Naive B cell (primary cell): ENCODE data around the gene SLAMF8. TPM values are rescaled to one million over a fixed set of nuclear protein-coding genes. Genes with fewer than 3 reads are reported as not detected.

Source experiments
- ATAC-seq, 2 donors: fragments of 150-1000 bp; cut with Tn5 transposase; 2 replicates each; pipeline ENCODE4 v1.10.0; 2021; ENCODE audit warnings: low read depth in 2 of 2, mild to moderate bottlenecking in 2 of 2, moderate library complexity in 2 of 2
- DNase-seq: peaks from one replicate; pipeline ENCODE4 v3.0.0; 2022
- H3K27ac Mint-ChIP-seq, 6 donors: one replicate each; pipeline ENCODE4 v1.8.0; 2020 to 2022; ENCODE audit warnings: mild to moderate bottlenecking in 6 of 6, mixed read lengths in 6 of 6, moderate library complexity in 5 of 6, inconsistent platforms in 2 of 6
- H3K27me3 Mint-ChIP-seq, 3 donors: one replicate each; pipeline ENCODE4 v1.8.0; 2021 to 2022; ENCODE audit warnings: mixed read lengths in 3 of 3, mild to moderate bottlenecking in 1 of 3
- H3K36me3 Mint-ChIP-seq, 2 donors: one replicate each; pipeline ENCODE4 v1.8.0; 2020 to 2022; ENCODE audit warnings: mixed read lengths in 2 of 2, inconsistent platforms in 1 of 2, mild to moderate bottlenecking in 1 of 2
- H3K4me1 Mint-ChIP-seq, 3 donors: one replicate each; pipeline ENCODE4 v1.8.0; 2020 to 2022; ENCODE audit warnings: mixed read lengths in 3 of 3, inconsistent platforms in 1 of 3, mild to moderate bottlenecking in 1 of 3, moderate library complexity in 1 of 3
- H3K4me3 Mint-ChIP-seq, 8 donors: one replicate each; pipeline ENCODE4 v1.8.0; 2020 to 2022; ENCODE audit warnings: mild to moderate bottlenecking in 8 of 8, mixed read lengths in 8 of 8, moderate library complexity in 8 of 8, inconsistent platforms in 2 of 8
- H3K9me3 Mint-ChIP-seq, 7 donors: one replicate each; pipeline ENCODE4 v1.8.0; 2020 to 2022; ENCODE audit warnings: mixed read lengths in 7 of 7, mild to moderate bottlenecking in 5 of 7, inconsistent platforms in 2 of 7, moderate library complexity in 1 of 7
- polyA plus RNA-seq, 6 donors: library from polyadenylated mRNA; unstranded; fragments of 300-500 nt; fragmentation: Illumina TruSeq; gene quantifications; one replicate each; pipeline ENCODE4 v1.2.3, GENCODE V29; 2021; ENCODE audit warnings: low read depth in 6 of 6

SLAMF8 gene
- polyA plus RNA-seq: not detected

DNA sequence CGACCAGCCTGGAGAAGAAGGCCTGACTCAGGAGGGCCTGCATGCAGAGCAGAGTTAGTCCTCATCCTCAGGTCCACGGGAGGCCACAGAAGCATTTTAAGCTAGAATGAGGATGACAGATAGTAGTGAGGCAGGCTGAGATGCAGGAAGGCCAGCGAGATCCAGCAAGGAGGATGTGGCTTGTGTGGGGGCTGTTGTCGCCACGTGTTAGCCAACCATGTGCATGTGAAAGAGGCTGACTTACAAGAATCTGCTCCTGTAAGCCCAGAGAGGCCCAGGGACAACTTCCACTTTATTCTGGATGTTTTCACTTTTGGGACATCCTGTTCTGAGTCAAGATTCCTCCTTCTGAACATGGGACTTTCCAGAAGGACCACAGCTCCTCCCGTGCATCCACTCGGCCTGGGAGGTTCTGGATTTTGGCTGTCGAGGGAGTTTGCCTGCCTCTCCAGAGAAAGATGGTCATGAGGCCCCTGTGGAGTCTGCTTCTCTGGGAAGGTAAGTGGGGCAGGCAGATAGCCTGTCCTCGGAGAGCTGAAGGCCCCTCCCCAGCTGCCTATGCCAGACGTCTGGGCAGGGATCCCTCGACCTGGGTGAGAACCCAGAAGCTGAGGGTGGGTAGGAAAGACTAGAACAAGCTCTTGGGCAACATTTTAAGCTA, at the start of gene SLAMF8:
Gene SLAMF8, plus strand, starts transcription at position 433 of the 661 bp plus-strand sequence. Its CDS starts 26 bp downstream, at position 459.
- no peak for ATAC-seq
- H3K4me1 Mint-ChIP-seq: peaks cover 7 to 21% (median 14%) of the 10 kb centered on the region in 3 donors
- peaks cover 23 to 48% (median 41%) of the 10 kb centered on the region in 3 donors for H3K27me3 Mint-ChIP-seq
- H3K27ac Mint-ChIP-seq: peak within 1 kb of the TSS in 2 of 6 donors; percentile 5 to 24
- peaks cover 0 to 2% (median 0%) of the 10 kb centered on the region in 7 donors for H3K9me3 Mint-ChIP-seq
- H3K36me3 Mint-ChIP-seq: peaks cover 0 to 3% of the 10 kb centered on the region in 2 donors
- no peak for DNase-seq
- peak within 1 kb of the TSS in 2 of 8 donors; percentile 37 to 76 for H3K4me3 Mint-ChIP-seq

DNA sequence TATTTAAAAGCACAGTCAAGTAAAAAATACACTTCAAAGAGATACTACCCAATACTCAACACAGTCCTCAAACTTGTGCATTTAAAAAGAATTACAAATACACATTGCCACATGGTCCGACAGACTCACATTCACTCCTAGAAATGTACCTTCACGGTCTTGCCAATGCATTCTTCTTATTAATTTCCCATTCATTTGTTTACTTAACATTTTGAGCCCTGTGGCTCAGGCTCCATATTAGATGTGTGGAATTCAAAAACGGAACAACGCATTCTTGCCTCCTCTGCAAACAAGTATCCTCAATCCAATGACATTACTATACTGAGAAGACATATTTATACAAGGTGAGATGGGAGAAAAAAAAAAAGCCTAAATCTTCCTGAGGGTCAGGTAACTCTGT, 48.4 kb upstream of the SLAMF8 start:
- no peak for ATAC-seq
- Mint-ChIP-seq H3K9me3 (no peaks in the 10 kb centered on the region), H3K27me3 (peaks cover 6 to 19% (median 18%) of the 10 kb centered on the region in 3 donors), H3K4me3 (peak overlapping the region in 2 of 8 donors; percentile 77 to 93), H3K36me3 (no peaks in the 10 kb centered on the region), H3K4me1 (peaks cover 13 to 29% (median 20%) of the 10 kb centered on the region in 3 donors), H3K27ac (peak overlapping the region in 1 of 6 donors; percentile 53)
- no peak for DNase-seq

DNA sequence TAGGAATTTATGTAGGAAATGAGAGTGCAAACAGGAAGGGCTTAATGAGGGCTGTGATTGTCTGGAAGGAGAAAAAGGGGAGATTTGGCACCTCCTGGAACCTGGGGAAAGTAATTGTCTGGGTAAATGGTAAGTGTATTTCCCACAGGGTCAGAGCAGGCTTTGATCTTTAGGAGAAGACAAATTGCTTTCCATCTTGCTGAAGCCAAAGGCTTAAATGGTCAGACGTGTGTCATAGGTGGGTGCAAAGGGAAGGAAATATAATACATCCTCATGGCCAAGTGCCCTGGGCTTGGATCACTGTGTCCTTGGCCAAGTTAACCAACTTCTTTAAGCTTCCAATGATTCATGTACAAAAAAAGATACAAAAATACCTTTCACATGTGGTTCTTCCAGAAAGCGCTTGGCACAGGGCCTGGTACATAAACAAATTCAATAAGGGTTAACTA, 47.2 kb upstream of the SLAMF8 start:
- DNase-seq: no peak
- no peaks in the 10 kb centered on the region for H3K9me3 Mint-ChIP-seq
- H3K27me3 Mint-ChIP-seq: peaks cover 6 to 10% (median 6%) of the 10 kb centered on the region in 3 donors
- H3K4me3 Mint-ChIP-seq: peak overlapping the region; percentile 72 to 93 (median 86)
- H3K27ac Mint-ChIP-seq: no peak overlapping the region
- H3K36me3 Mint-ChIP-seq: no peaks in the 10 kb centered on the region
- H3K4me1 Mint-ChIP-seq: peaks cover 13 to 29% (median 20%) of the 10 kb centered on the region in 3 donors
- ATAC-seq: no peak

DNA sequence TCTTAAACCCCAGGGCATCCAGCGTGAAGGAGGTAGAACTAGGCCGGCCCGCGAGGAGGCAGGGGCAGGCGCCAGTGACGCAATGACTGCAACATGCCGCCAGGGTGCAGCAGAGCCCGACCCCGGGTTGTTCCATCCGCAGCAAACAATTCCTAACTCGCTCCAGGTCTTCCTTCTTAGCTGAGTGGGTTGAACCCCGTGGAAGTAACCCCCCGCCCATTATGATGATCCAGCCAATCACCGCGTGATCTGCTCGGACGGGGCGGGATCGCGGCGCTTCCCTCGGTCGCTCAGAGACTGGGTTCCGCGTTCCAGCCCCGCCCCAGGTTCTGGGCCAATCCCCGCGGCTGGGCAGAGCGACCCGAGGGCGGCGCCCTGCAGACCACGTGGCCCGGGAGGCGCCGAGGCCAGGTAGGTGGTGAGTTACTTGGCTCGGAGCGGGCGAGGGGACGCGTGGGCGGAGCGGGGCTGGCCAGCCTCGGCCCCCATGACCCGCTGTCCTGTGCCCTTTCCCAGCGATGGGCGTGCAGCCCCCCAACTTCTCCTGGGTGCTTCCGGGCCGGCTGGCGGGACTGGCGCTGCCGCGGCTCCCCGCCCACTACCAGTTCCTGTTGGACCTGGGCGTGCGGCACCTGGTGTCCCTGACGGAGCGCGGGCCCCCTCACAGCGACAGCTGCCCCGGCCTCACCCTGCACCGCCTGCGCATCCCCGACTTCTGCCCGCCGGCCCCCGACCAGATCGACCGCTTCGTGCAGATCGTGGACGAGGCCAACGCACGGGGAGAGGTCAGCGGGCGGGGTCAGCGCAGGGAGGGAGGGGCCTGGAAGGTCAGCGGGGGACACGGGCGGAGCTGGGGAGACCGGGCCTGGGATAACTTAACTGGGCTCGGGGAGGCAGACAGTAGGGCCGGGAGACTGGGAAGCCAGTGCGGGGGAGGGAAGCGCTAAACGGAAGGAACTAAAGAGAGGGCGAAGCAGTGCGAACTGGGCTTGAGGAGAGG, 45.8 kb upstream of the SLAMF8 start, which contains the start of gene DUSP23:
Gene DUSP23, plus strand, starts transcription at position 380 of the 1,000 bp plus-strand sequence. Its CDS starts 139 bp downstream, at position 519.
- H3K27me3 Mint-ChIP-seq: peaks cover 0 to 3% (median 0%) of the 10 kb centered on the region in 3 donors
- peak; percentile 90 for DNase-seq
- no peaks in the 10 kb centered on the region for H3K36me3 Mint-ChIP-seq
- H3K4me3 Mint-ChIP-seq: peak within 1 kb of the TSS; percentile 83 to 95 (median 92)
- no peaks in the 10 kb centered on the region for H3K9me3 Mint-ChIP-seq
- ATAC-seq: peak; percentile 97 to 98
- peak within 1 kb of the TSS; percentile 17 to 93 (median 87) for H3K27ac Mint-ChIP-seq
- H3K4me1 Mint-ChIP-seq: peaks cover 13 to 29% (median 20%) of the 10 kb centered on the region in 3 donors

DNA sequence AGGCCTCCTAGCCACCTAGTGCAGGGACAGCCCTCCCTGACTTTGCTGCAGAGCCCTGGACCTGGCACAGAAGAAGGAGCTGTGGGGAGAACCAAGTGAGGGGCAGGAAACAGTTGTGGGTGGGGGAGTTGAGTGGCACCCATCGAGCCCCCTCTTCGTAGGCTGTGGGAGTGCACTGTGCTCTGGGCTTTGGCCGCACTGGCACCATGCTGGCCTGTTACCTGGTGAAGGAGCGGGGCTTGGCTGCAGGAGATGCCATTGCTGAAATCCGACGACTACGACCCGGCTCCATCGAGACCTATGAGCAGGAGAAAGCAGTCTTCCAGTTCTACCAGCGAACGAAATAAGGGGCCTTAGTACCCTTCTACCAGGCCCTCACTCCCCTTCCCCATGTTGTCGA, 44.7 kb upstream of the SLAMF8 start:
- H3K36me3 Mint-ChIP-seq: no peaks in the 10 kb centered on the region
- no peaks in the 10 kb centered on the region for H3K27me3 Mint-ChIP-seq
- peak overlapping the region; percentile 56 to 95 (median 88) for H3K4me3 Mint-ChIP-seq
- H3K4me1 Mint-ChIP-seq: peaks cover 13 to 29% (median 20%) of the 10 kb centered on the region in 3 donors
- DNase-seq: no peak
- no peaks in the 10 kb centered on the region for H3K9me3 Mint-ChIP-seq
- no peak for ATAC-seq
- peak overlapping the region in 2 of 6 donors; percentile 73 to 86 for H3K27ac Mint-ChIP-seq

DNA sequence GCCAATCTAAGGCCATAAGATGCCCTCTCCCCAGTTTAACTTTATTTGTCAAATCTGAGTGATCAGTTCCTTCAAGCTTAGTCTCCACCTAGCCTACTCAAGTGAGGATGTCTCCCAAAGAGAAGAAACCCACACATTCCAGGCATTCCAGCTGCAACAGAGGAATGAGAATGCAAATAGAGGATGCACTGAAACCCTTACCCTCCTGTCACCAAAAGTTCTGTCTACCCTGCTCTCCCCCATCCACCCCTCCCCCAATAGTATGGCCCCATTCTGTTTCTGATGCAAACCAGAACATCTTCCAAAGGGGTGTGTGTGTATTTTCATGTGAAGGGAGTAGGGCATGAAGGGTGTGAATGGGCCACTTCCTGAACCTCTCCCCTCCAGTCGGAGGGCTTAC, 42.9 kb upstream of the SLAMF8 start:
- no peak for DNase-seq
- peak overlapping the region in 1 of 6 donors; percentile 35 for H3K27ac Mint-ChIP-seq
- H3K4me3 Mint-ChIP-seq: peak overlapping the region in 2 of 8 donors; percentile 7 to 93

DNA sequence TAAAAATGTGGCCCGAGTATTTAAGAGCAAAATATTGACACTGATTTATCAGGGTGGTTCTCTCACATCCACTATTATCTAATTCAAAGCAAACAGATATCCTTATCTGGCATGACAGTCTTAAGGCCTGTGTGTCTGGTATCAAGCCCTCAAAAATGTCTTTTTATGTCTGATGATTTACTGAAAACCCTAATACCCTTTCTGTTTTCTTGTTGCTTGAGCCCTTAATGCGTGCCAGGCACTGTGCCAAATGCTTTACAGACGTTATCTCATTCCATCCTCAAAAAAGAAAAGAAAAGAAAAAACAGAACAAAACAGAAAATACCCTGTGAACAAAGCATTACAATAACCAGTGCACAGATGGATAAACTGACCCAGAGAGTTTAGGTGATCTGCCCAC, 40.2 kb upstream of the SLAMF8 start:
- Mint-ChIP-seq H3K9me3 (no peaks in the 10 kb centered on the region), H3K4me1 (peaks cover 0 to 8% (median 4%) of the 10 kb centered on the region in 3 donors), H3K27me3 (peaks cover 5 to 18% (median 15%) of the 10 kb centered on the region in 3 donors), H3K27ac (no peak overlapping the region), H3K36me3 (no peaks in the 10 kb centered on the region), H3K4me3 (no peak overlapping the region)
- ATAC-seq (no peak), DNase-seq (no peak)

More for the DNA sequence above, 42.9 kb upstream of the SLAMF8 start:
- no peak for ATAC-seq
- Mint-ChIP-seq H3K27me3 (no peaks in the 10 kb centered on the region), H3K36me3 (no peaks in the 10 kb centered on the region), H3K4me1 (peaks cover 13 to 28% (median 20%) of the 10 kb centered on the region in 3 donors), H3K9me3 (no peaks in the 10 kb centered on the region)

DNA sequence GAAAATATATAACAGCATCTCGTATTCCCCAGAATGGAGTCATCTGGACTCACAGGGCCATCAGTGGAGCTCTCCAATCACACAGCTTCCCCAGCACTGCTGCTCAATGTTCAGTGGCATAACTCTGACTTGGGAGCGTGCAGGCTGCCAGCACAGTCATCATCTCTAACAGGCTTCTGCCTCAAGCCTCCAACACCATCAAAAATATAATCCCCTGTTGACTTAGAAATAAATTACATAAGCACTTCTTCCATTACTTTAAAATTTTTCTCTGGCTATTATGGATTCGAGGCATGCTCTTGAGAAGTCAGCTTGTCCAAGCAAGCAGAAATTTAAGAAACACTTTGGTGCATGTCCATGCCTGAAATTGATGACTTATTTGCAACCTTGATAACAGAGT, 39.7 kb upstream of the SLAMF8 start:
- Mint-ChIP-seq H3K4me3 (no peak overlapping the region), H3K27ac (no peak overlapping the region), H3K27me3 (peaks cover 5 to 18% (median 15%) of the 10 kb centered on the region in 3 donors), H3K4me1 (peaks cover 0 to 3% (median 0%) of the 10 kb centered on the region in 3 donors), H3K9me3 (no peaks in the 10 kb centered on the region), H3K36me3 (no peaks in the 10 kb centered on the region)
- ATAC-seq (no peak), DNase-seq (no peak)

DNA sequence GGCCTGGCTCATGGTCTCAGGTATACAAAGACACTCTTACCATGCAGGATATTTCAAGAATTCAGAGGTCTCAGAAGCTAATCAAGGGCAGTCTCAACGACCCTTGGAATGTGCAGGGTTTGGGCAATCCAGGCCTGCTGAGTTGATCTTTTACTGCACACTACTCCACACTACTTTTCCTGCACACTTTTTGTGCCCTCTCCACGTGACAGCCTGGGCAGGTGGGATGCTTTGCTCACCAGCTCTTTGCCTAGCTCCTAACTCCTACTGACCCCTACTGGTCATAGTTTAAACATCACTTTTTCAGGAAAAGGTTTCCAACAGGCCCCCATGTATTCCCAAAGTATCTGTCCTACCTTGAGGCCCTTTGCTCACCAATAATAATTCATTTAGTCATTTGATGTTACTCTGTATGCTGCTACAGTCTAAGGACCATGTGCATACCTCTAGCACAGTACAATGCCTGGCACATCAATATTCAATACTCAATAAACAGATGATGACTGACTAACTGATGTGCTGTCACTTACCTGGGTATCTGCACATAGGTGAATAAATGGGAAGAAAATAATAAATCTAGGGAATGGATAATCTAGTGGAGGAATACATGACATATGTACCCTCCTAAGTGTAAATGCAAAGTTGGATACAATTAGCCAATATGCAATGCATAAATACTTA, 36.3 kb upstream of the SLAMF8 start:
- no peak overlapping the region for H3K27ac Mint-ChIP-seq
- ATAC-seq: no peak
- H3K9me3 Mint-ChIP-seq: no peaks in the 10 kb centered on the region

DNA sequence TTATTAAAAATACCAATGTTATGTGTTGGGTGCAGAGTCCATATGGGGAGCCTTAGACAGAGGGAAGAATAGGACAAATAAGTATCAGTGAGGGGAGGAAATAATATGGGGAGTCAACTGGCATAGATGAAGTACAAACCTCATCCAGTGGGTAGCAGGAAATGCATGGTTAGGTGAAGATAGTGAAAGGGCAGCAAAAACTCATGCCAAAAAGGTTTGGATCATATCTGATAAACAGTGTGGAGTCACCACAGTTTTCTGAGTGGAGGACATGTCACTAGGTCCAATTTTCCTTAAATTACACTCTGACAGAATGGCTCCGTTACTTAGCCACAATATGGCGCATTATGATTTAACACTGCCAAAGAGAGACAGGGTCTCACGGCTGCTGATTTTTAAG, 35.6 kb upstream of the SLAMF8 start:
- Mint-ChIP-seq H3K27ac (no peak overlapping the region), H3K9me3 (no peaks in the 10 kb centered on the region), H3K4me1 (no peaks in the 10 kb centered on the region)

More for the DNA sequence above, 36.3 kb upstream of the SLAMF8 start:
- no peaks in the 10 kb centered on the region for H3K4me1 Mint-ChIP-seq
- peak; percentile 9 for DNase-seq
- H3K4me3 Mint-ChIP-seq: no peak overlapping the region
- H3K27me3 Mint-ChIP-seq: peaks cover 15 to 30% (median 16%) of the 10 kb centered on the region in 3 donors
- H3K36me3 Mint-ChIP-seq: no peaks in the 10 kb centered on the region

DNA sequence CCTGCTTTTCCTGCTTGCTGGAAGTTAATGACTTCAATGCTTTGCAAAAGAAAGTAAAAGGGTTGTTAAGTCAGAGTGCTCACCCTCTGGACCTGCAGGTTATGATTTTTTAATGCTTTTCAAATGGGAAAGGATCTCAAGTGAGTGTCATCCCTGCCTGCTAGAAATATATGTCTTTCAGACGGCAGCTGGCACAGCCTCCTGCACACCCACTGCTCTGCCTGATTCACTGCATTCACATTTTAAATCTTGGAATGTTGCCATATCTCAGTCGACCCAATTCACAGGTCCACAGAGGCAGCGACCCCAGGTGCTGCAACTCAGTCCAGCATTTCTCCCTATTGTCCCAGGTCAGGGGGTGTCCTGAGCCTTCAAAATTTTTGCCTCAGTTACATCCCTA, 35.2 kb upstream of the SLAMF8 start:
- H3K27me3 Mint-ChIP-seq: peaks cover 15 to 30% (median 16%) of the 10 kb centered on the region in 3 donors
- no peak for ATAC-seq
- H3K9me3 Mint-ChIP-seq: no peaks in the 10 kb centered on the region
- H3K4me3 Mint-ChIP-seq: no peak overlapping the region
- DNase-seq: no peak
- H3K36me3 Mint-ChIP-seq: no peaks in the 10 kb centered on the region
- no peaks in the 10 kb centered on the region for H3K4me1 Mint-ChIP-seq
- H3K27ac Mint-ChIP-seq: no peak overlapping the region

More for the DNA sequence above, 35.6 kb upstream of the SLAMF8 start:
- Mint-ChIP-seq H3K4me3 (no peak overlapping the region), H3K27me3 (peaks cover 15 to 30% (median 16%) of the 10 kb centered on the region in 3 donors), H3K36me3 (no peaks in the 10 kb centered on the region)
- DNase-seq (no peak), ATAC-seq (no peak)

DNA sequence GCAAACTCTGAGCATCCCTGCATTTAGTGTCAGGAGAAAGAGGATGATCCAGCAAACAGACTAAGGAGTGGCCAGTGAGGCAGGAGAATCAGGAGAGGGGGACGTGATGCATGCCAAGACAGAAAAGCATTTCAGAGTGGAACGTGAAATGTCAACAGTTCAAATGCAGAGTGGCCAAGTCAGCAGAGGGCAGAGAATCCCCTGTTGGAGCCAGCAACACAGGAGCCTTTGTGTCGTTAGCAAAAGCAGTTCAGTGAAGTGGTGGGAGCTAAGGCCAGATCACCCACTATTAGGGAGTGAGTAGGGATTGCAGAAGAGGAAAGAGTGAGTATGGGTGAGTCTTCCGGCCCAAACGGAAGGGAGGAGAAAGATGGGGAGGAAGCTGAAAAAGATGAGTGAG, 31.1 kb upstream of the SLAMF8 start:
- H3K4me1 Mint-ChIP-seq: peaks cover 0 to 5% (median 0%) of the 10 kb centered on the region in 3 donors
- peaks cover 8 to 32% (median 16%) of the 10 kb centered on the region in 3 donors for H3K27me3 Mint-ChIP-seq

More for the DNA sequence above, 31.1 kb upstream of the SLAMF8 start:
- Mint-ChIP-seq H3K9me3 (no peaks in the 10 kb centered on the region), H3K27ac (no peak overlapping the region), H3K36me3 (no peaks in the 10 kb centered on the region), H3K4me3 (no peak overlapping the region)
- ATAC-seq: no peak
- DNase-seq: no peak
